ENCODE measurements around the gene OR8B3. TPM values are rescaled to one million over a fixed set of nuclear protein-coding genes. Genes with fewer than 3 reads are reported as not detected.
"Not testable (repeated sequence)": the region's sequence is repeated elsewhere in the genome, so short reads cannot be mapped to it uniquely, and the experiment has no call there.

OR8B3 gene
- total RNA-seq, 2 donors from 2014 or later = not detected

GRCh38 chr11:124424384-124424921 is 25.6 kb upstream of the OR8B3 start, which contains the start of gene OR8B4:
OR8B4 (minus strand) TSS chr11:124424871; CDS start chr11:124424871, 0 bp downstream.
- H3K4me1 ChIP-seq = no peaks in the 10 kb centered on the region
- intact Hi-C loops (cut with DNase I) = no loop called here

GRCh38 chr11:124421043-124421442 is 22.2 kb upstream of the OR8B3 start:
- H3K4me3 ChIP-seq = no peak overlapping the region
- intact Hi-C loops (cut with DNase I) = no loop called here
- no peak overlapping the region for H3K27ac ChIP-seq
- H3K36me3 ChIP-seq = no peaks in the 10 kb centered on the region
- no peaks in the 10 kb centered on the region for H3K9me3 ChIP-seq
- no peak for DNase-seq
- H3K9ac ChIP-seq (ENCODE audit: low read depth in 2 of 2, low read length in 2 of 2) = no peak overlapping the region
- TF ChIP-seq, protein P1, sequence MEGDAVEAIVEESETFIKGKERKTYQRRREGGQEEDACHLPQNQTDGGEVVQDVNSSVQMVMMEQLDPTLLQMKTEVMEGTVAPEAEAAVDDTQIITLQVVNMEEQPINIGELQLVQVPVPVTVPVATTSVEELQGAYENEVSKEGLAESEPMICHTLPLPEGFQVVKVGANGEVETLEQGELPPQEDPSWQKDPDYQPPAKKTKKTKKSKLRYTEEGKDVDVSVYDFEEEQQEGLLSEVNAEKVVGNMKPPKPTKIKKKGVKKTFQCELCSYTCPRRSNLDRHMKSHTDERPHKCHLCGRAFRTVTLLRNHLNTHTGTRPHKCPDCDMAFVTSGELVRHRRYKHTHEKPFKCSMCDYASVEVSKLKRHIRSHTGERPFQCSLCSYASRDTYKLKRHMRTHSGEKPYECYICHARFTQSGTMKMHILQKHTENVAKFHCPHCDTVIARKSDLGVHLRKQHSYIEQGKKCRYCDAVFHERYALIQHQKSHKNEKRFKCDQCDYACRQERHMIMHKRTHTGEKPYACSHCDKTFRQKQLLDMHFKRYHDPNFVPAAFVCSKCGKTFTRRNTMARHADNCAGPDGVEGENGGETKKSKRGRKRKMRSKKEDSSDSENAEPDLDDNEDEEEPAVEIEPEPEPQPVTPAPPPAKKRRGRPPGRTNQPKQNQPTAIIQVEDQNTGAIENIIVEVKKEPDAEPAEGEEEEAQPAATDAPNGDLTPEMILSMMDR (IDR thresholded peaks at IDR 0.05) = no peak
- no peaks in the 10 kb centered on the region for H3K4me1 ChIP-seq
- H3K27me3 ChIP-seq = no peaks in the 10 kb centered on the region

More at GRCh38 chr11:124424384-124424921, 25.6 kb upstream of the OR8B3 start, which contains the start of gene OR8B4:
- DNase-seq = no peak
- no peaks in the 10 kb centered on the region for H3K36me3 ChIP-seq
- H3K27ac ChIP-seq = no peak within 1 kb of the TSS
- H3K4me3 ChIP-seq = no peak within 1 kb of the TSS
- no peak within 1 kb of the TSS for H3K9ac ChIP-seq (ENCODE audit: low read depth in 2 of 2, low read length in 2 of 2)
- no peaks in the 10 kb centered on the region for H3K9me3 ChIP-seq
- H3K27me3 ChIP-seq = no peaks in the 10 kb centered on the region
- TF ChIP-seq, protein P1 (IDR thresholded peaks at IDR 0.05) = no peak

- no peak overlapping the region for H3K27ac ChIP-seq
- no peak overlapping the region for H3K4me3 ChIP-seq
- H3K9ac ChIP-seq (ENCODE audit: low read depth in 2 of 2, low read length in 2 of 2) = no peak overlapping the region
- intact Hi-C loops (cut with DNase I) = loop anchor here (5.0 kb wide), 1 partner anchor 177 kb away; no protein-coding TSS in a partner anchor
- no peak for DNase-seq
- no peaks in the 10 kb centered on the region for H3K4me1 ChIP-seq
- no peaks in the 10 kb centered on the region for H3K36me3 ChIP-seq
- H3K27me3 ChIP-seq = no peaks in the 10 kb centered on the region
- TF ChIP-seq, protein P1 (IDR thresholded peaks at IDR 0.05) = peak; percentile 86
- no peaks in the 10 kb centered on the region for H3K9me3 ChIP-seq
Measured at GRCh38 chr11:124415356-124415923, 16.6 kb upstream of the OR8B3 start.

GRCh38 chr11:124409906-124410305 is 11.1 kb upstream of the OR8B3 start:
- Histone ChIP-seq H3K4me1 (no peaks in the 10 kb centered on the region), H3K9ac (ENCODE audit: low read depth in 2 of 2, low read length in 2 of 2) (no peak overlapping the region), H3K36me3 (no peaks in the 10 kb centered on the region), H3K27ac (no peak overlapping the region), H3K4me3 (no peak overlapping the region), H3K27me3 (no peaks in the 10 kb centered on the region), H3K9me3 (no peaks in the 10 kb centered on the region)
- DNase-seq = no peak
- intact Hi-C loops (cut with DNase I) = no loop called here
- TF ChIP-seq, protein P1 (IDR thresholded peaks at IDR 0.05) = no peak

DNA sequence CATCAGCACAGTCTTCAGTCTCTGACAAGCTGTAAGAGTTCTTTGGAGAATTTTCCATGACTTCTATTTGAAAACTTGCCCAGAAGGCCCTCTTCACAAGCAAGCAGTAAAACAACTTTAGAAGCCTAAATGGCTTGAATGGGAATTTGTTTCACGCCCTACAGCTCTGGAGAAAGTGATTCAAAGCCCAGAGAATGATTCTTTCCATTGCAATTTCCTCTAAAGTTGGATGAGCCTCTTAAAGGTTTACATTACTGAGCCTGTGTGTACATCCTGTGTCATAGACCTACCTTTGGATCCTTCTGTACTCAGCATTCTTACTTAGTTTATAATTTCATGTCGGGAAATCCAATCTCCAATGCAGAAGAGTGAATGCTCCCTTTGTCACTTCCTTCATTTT is 6.8 kb upstream of the OR8B3 start:
- no peak for DNase-seq
- no peaks in the 10 kb centered on the region for H3K9me3 ChIP-seq
- H3K36me3 ChIP-seq = no peaks in the 10 kb centered on the region
- TF ChIP-seq, protein P1 (IDR thresholded peaks at IDR 0.05) = no peak
- no peak overlapping the region for H3K27ac ChIP-seq
- H3K27me3 ChIP-seq = no peaks in the 10 kb centered on the region
- H3K4me3 ChIP-seq = no peak overlapping the region
- no peaks in the 10 kb centered on the region for H3K4me1 ChIP-seq
- H3K9ac ChIP-seq (ENCODE audit: low read depth in 2 of 2, low read length in 2 of 2) = no peak overlapping the region
- intact Hi-C loops (cut with DNase I) = no loop called here

DNA sequence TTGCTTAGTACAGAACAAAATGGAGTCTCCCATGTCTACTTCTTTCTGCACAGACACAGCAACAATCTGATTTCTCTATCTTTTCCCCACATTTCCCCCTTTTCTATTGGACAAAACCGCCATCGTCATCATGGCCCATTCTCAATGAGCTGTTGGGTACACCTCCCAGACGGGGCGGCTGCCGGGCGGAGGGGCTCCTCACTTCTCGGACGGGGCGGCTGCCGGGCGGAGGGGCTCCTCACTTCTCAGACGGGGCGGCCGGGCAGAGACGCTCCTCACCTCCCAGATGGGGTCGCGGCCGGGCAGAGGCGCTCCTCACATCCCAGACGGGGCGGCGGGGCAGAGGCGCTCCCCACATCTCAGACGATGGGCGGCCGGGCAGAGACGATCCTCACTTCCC is 4.4 kb upstream of the OR8B3 start:
- H3K27ac ChIP-seq; H3K4me1 ChIP-seq; DNase-seq; H3K4me3 ChIP-seq; H3K36me3 ChIP-seq; H3K27me3 ChIP-seq; intact Hi-C loops (cut with DNase I); H3K9me3 ChIP-seq; H3K9ac ChIP-seq (ENCODE audit: low read depth in 2 of 2, low read length in 2 of 2): not testable (repeated sequence)

Data from colonic mucosa (tissue), 4 donors.